GM23338 (cell line): ENCODE data around the gene TRIO.

Experiments used
- CTCF ChIP-seq, 2 experiments: fragments of 200-600 bp in 1 of 2; sonication (generic) in 1 of 2; conservative IDR thresholded peaks; 2 replicates each; pipeline versions ENCODE4 v1.5.1 to v1.6.1; 2016 to 2017; ENCODE audit warnings: antibody characterized with exemption in 2 of 2, low read depth in 2 of 2, mild to moderate bottlenecking in 2 of 2, moderate library complexity in 1 of 2
- EZH2 ChIP-seq: fragments of 200-600 bp; sonication (generic); IDR thresholded peaks from one replicate; pipeline ENCODE4 v1.8.0; 2017; ENCODE audit warnings: antibody characterized with exemption, mild to moderate bottlenecking, low read depth; ENCODE audit not compliant: unreplicated experiment
- EZH2phosphoT487 ChIP-seq: fragments of 200-600 bp; sonication (generic); IDR thresholded peaks from one replicate; pipeline ENCODE4 v1.8.1; 2018; ENCODE audit warnings: antibody characterized with exemption; ENCODE audit not compliant: unreplicated experiment
- POLR2AphosphoS5 ChIP-seq: IDR thresholded peaks from 2 replicates; pipeline ENCODE4 v1.6.1; 2016; ENCODE audit warnings: antibody characterized with exemption, low read depth

DNA sequence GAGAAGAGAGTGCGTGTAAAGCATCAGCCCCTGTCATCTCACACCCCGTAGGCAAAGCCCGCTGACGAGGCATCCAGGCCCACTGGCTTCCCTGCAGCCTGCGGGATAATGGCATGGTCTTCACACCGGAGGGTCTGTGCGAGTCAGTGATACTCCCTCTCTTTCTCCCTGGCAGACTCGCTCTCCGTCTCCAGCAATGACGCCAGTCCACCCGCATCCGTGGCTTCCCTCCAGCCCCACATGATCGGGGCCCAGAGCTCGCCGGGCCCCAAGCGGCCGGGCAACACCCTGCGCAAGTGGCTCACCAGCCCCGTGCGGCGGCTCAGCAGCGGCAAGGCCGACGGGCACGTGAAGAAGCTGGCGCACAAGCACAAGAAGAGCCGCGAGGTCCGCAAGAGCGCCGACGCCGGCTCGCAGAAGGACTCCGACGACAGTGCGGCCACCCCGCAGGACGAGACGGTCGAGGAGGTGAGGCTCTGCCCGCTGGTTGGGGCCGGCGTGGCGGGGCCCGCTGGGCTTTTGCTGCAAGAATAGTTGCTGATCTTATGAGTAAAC lies 317.8 kb downstream of the TRIO start:
- TF ChIP-seq CTCF (conservative IDR thresholded peaks at IDR 0.05; ENCODE audit: low read depth in 2 of 2): no peak
- TF ChIP-seq EZH2: no peak
- no peak for TF ChIP-seq POLR2AphosphoS5
- TF ChIP-seq EZH2phosphoT487: no peak
